Cardiac atrium fibroblast (primary cell): Measurements from ENCODE around the gene TBC1D9. TPM values are rescaled to one million over a fixed set of nuclear protein-coding genes. Genes with fewer than 3 reads are reported as not detected.

Experiments
- total RNA-seq: library from RNA; depleted of rRNA; stranded (reverse); fragments of >200 nt; gene quantifications from 2 replicates; pipeline ENCODE4 v1.2.3, GENCODE V29; 2015

TBC1D9 gene
- 20.9 and 23.7 TPM in 2 replicates for total RNA-seq

DNA sequence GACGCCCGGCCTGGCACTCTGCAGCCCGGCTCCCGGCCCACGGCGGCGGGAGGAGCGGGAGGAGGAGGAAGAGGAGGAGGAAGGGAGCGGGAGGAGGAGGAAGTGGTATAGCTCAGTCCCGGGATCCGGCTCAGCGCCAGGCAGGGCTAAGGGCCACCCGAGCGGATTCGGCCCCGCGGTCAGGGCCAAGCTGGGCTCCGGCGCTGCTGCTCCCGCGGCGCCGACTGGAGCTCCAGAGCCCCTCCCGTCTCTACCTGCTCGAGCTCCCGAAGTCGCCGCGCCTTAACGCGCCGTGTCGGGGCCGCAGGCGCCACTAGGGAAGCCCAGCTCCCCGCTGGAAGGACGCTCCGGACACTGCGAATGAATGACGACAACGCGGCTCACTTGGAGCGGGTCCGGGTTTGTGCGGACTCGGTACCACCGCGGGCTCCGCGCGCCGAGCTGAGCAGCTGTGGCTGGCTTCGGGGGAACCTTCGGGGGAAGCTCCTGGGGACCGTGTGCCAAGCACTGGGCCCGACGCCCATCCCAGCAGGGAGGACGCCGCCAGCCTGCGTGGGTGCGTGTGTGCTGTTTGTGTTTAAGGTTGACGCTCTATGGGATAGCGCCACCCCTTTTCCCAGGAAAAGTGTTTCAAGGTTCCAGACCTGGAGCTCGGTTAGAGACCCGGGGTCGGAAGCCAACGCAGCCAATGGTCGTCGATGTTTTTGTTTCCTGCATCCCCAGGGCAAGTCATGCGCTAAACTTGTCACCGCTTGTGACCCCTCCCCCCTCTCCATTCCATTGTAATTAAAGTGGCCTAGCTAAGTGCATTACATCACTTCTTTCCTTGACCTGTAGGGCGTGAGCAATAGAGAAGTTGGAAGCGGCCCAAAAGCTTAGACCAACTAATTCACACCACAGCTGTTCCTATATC is at the start of gene TBC1D9:
Gene TBC1D9, minus strand, starts transcription at position 67 of the 913 bp plus-strand sequence. CDS start 340 bp downstream, outside the sequence.

Other genes with a start within 250 kb of the TBC1D9 start
- 27.8 and 34.5 TPM in 2 replicates for gene ELMOD2, start 232.2 kb downstream of the TBC1D9 start, total RNA-seq
- gene UCP1, start 187.4 kb downstream of the TBC1D9 start, total RNA-seq, result not detected in 2 replicates